Stomach (tissue), 9 donors: ENCODE data around the gene VWC2. TPM values are rescaled to one million over a fixed set of nuclear protein-coding genes. Genes with fewer than 3 reads are reported as not detected.
"Not testable (repeated sequence)": the region's sequence is repeated elsewhere in the genome, so short reads cannot be mapped to it uniquely, and the experiment has no call there.

ENCODE experiments used
- DNase-seq, 2 donors: peaks; one replicate each; pipeline versions ENCODE4 v3.0.0 to v3.0.0-alpha.2; 2013 to 2019
- H3K27ac ChIP-seq, 5 donors: fragments of 200-600 bp in 4 of 5; sonication (generic) in 4 of 5; one replicate each; pipeline ENCODE4 v1.5.1; 2013 to 2019; ENCODE audit warnings: mild to moderate bottlenecking in 1 of 5, moderate library complexity in 1 of 5
- H3K27me3 ChIP-seq, 3 donors: fragments of 200-600 bp; sonication (generic); one replicate each; pipeline ENCODE4 v1.5.1; 2017 to 2019; ENCODE audit warnings: mixed run types in 1 of 3
- H3K36me3 ChIP-seq, 4 donors: fragments of 200-600 bp; sonication (generic); 1 replicate in 3 of 4; 2 replicates in 1 of 4; pipeline ENCODE4 v1.5.1; 2016 to 2019
- H3K4me1 ChIP-seq, 4 donors: fragments of 200-600 bp; sonication (generic); one replicate each; pipeline ENCODE4 v1.5.1; 2016 to 2019
- H3K4me3 ChIP-seq, 4 donors: fragments of 200-600 bp; sonication (generic) in 3 of 4; one replicate each; pipeline ENCODE4 v1.5.1; 2016 to 2019; ENCODE audit warnings: mild to moderate bottlenecking in 1 of 4
- H3K9me3 ChIP-seq, 4 donors: fragments of 200-600 bp; sonication (generic); one replicate each; pipeline ENCODE4 v1.5.1; 2016 to 2019
- CTCF ChIP-seq, 7 experiments: fragments of 450-650 bp in 4 of 7; fragments of 200-600 bp in 3 of 7; sonication (generic) in 3 of 7; IDR thresholded peaks; one replicate each; pipeline ENCODE4 v1.5.1; 2016 to 2019; ENCODE audit warnings: antibody characterized with exemption in 7 of 7, control low read depth in 2 of 7, mild to moderate bottlenecking in 1 of 7
- EP300 ChIP-seq: sonication (generic); formaldehyde crosslinking; IDR thresholded peaks from one replicate; pipeline ENCODE4 v1.6.1; 2017; ENCODE audit warnings: antibody characterized with exemption
- POLR2A ChIP-seq, 4 donors: fragments of 450-650 bp; IDR thresholded peaks; one replicate each; pipeline ENCODE4 v1.6.1; 2016; ENCODE audit warnings: antibody characterized with exemption in 4 of 4, control low read depth in 2 of 4, mild to moderate bottlenecking in 1 of 4, moderate library complexity in 1 of 4
- POLR2AphosphoS5 ChIP-seq, 3 donors: sonication (generic); formaldehyde crosslinking; IDR thresholded peaks; one replicate each; pipeline ENCODE4 v1.6.1; 2016; ENCODE audit warnings: antibody characterized with exemption in 3 of 3
- WGBS, 5 donors: extraction: QIAGEN DNeasy Blood & Tissue Kit in 3 of 5; methylation state at CpG; one replicate each; pipeline versions ENCODE4 v1.1.5 to v1.1.7; 2013 to 2018; 5-methylcytosine and 5-hydroxymethylcytosine counted together
- intact Hi-C: fragments of 100-400 bp; cut with DNase I; formaldehyde crosslinking; loops from one replicate; pipeline ENCODE4 v1.15.1; 2023; ENCODE audit warnings: low total_unique reads
- polyA plus RNA-seq, 3 donors: library from polyadenylated mRNA; stranded (reverse); fragments of 200-250 nt; gene quantifications; one replicate each; pipeline ENCODE4 v1.2.3, GENCODE V29; 2013
- total RNA-seq, 5 donors: library from RNA; depleted of rRNA; stranded (reverse); fragments of >200 nt; gene quantifications; one replicate each; pipeline versions ENCODE4 v1.1.0 to v1.2.3, GENCODE V29; 2014 to 2016
- donor health status: healthy with polysubstance abuse.
- donor health status: Bipolar disorder and iron deficiency.
- donor health status: healthy.

VWC2 gene
- total and polyA plus RNA-seq, 8 donors: under 0.01 to 0.45 (median 0.10) TPM; not detected in 4

GRCh38 chr7:49850921-49851613 lies 77.6 kb downstream of the VWC2 start:
- DNase-seq: no peak
- no peaks in the 10 kb centered on the region for H3K9me3 ChIP-seq
- no peak overlapping the region for H3K27ac ChIP-seq
- no peak overlapping the region for H3K4me3 ChIP-seq
- no peaks in the 10 kb centered on the region for H3K27me3 ChIP-seq
- 73 to 80% (median 77%) methylated on average over 10 of the region's 10 CpGs for WGBS, 5 donors
- no peaks in the 10 kb centered on the region for H3K4me1 ChIP-seq
- intact Hi-C loops: no loop called here
- TF ChIP-seq POLR2A (IDR thresholded peaks at IDR 0.05) (no peak), EP300 (no peak), POLR2AphosphoS5 (IDR thresholded peaks at IDR 0.05) (no peak), CTCF (IDR thresholded peaks at IDR 0.05) (no peak)
- no peaks in the 10 kb centered on the region for H3K36me3 ChIP-seq

GRCh38 chr7:49851614-49851934 lies 78.1 kb downstream of the VWC2 start:
- H3K36me3 ChIP-seq, H3K4me1 ChIP-seq, DNase-seq, H3K27me3 ChIP-seq, H3K4me3 ChIP-seq, H3K27ac ChIP-seq, intact Hi-C loops, H3K9me3 ChIP-seq: not testable (repeated sequence)
- 88 to 97% (median 91%) methylated on average over 7 to 9 of the region's 9 CpGs for WGBS, 5 donors

GRCh38 chr7:49852619-49853462 lies 79.4 kb downstream of the VWC2 start:
- Histone ChIP-seq H3K9me3 (no peaks in the 10 kb centered on the region), H3K36me3 (no peaks in the 10 kb centered on the region), H3K4me1 (no peaks in the 10 kb centered on the region), H3K27ac (no peak overlapping the region), H3K27me3 (no peaks in the 10 kb centered on the region), H3K4me3 (no peak overlapping the region)
- peak in 1 of 2 donors; percentile 85 for DNase-seq
- WGBS, 5 donors: 36 to 50% (median 46%) methylated on average over 8 to 11 of the region's 11 CpGs
- intact Hi-C loops: no loop called here
- TF ChIP-seq POLR2AphosphoS5 (IDR thresholded peaks at IDR 0.05): no peak
- peak in 5 of 7 experiments; percentile 42 to 54 (median 45) for TF ChIP-seq CTCF (IDR thresholded peaks at IDR 0.05)

GRCh38 chr7:49855281-49855980 lies 82.0 kb downstream of the VWC2 start:
- WGBS, 5 donors: 40 to 49% (median 44%) methylated on average over 4 to 7 of the region's 7 CpGs
- intact Hi-C loops: no loop called here

More at GRCh38 chr7:49855281-49855980, 82.0 kb downstream of the VWC2 start:
- Histone ChIP-seq H3K9me3 (no peaks in the 10 kb centered on the region), H3K36me3 (no peaks in the 10 kb centered on the region), H3K4me1 (no peaks in the 10 kb centered on the region), H3K4me3 (no peak overlapping the region), H3K27me3 (no peaks in the 10 kb centered on the region), H3K27ac (no peak overlapping the region)
- TF ChIP-seq EP300 (no peak), POLR2AphosphoS5 (IDR thresholded peaks at IDR 0.05) (no peak), POLR2A (IDR thresholded peaks at IDR 0.05) (no peak), CTCF (IDR thresholded peaks at IDR 0.05) (no peak)
- DNase-seq: no peak
